ENCODE measurements around the gene FAM174A. TPM values are rescaled to one million over a fixed set of nuclear protein-coding genes. Genes with fewer than 3 reads are reported as not detected.

The FAM174A gene
- polyA plus RNA-seq, 3 donors: 5.3 to 11.1 (median 9.2) TPM

DNA sequence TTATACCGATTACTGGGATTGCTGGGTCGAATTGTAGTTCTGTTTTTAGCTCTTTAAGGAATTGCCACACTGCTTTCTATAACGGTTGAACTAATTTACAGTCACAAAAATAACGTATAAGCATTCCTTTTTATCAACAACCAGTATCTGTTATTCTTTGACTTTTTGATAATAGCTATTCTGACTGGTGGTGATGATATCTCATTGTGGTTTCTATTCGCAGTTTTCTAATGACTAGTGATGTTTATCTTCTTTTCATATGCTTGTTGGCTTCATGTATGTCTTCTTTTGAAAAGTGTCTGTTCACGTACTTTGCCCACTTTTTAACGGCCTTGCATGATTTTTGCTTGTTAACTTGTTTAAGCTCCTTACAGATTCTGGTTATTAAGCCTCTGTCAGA lies 74.4 kb downstream of the FAM174A start:
- H3K27ac Mint-ChIP-seq: no peak overlapping the region
- Histone ChIP-seq H3K27ac (ENCODE audit: low read depth in 1 of 2, low read length in 2 of 2) (no peak overlapping the region), H4K20me1 (ENCODE audit: insufficient read depth, low read length) (no peaks in the 10 kb centered on the region)

DNA sequence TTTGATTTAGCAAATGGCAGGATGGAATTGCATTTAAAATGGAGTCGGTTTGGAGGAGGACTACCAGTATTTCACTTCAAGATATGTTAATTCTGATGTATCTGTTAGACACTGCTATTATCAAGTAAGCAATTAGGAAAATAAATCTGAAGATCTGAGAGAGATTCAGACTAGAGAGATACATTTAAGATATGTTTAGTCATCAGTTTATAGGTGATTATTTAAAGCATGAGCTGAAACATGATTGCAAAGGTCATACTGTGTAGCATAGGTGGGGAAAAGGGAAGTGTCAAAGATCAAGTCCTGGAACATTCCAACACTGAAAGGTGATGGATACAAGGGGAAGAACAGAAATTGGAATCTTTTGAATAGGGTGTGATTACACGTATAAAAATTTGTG lies 79.1 kb downstream of the FAM174A start:
- H3K79me2 ChIP-seq (ENCODE audit: insufficient read depth, low read length): no peaks in the 10 kb centered on the region
- Mint-ChIP-seq H3K36me3 (no peaks in the 10 kb centered on the region), H3K27ac (no peak overlapping the region), H3K27me3 (ENCODE audit: low read depth in 3 of 3) (peaks cover 0 to 2% (median 0%) of the 10 kb centered on the region in 3 donors), H3K4me1 (no peaks in the 10 kb centered on the region), H3K4me3 (no peak overlapping the region), H3K9me3 (peaks cover 0 to 8% (median 2%) of the 10 kb centered on the region in 7 donors)
- no peak for DNase-seq
- H3K4me1 ChIP-seq (ENCODE audit: control insufficient read depth in 1 of 2, insufficient read depth in 2 of 2, low read length in 2 of 2): no peaks in the 10 kb centered on the region
- H3K9me3 ChIP-seq (replicated peaks in 1 of 2; ENCODE audit: control insufficient read depth in 1 of 2, insufficient read depth in 1 of 2, low read length in 2 of 2): no peaks in the 10 kb centered on the region
- H3K27me3 ChIP-seq (ENCODE audit: control insufficient read depth in 2 of 2, insufficient read depth in 2 of 2, low read length in 2 of 2): no peaks in the 10 kb centered on the region
- H2AFZ ChIP-seq (ENCODE audit: insufficient read depth, low read depth, low read length, poor library complexity, severe bottlenecking): no peak overlapping the region
- intact Hi-C loops (cut with micrococcal nuclease): no loop called here
- TF ChIP-seq, protein P1, sequence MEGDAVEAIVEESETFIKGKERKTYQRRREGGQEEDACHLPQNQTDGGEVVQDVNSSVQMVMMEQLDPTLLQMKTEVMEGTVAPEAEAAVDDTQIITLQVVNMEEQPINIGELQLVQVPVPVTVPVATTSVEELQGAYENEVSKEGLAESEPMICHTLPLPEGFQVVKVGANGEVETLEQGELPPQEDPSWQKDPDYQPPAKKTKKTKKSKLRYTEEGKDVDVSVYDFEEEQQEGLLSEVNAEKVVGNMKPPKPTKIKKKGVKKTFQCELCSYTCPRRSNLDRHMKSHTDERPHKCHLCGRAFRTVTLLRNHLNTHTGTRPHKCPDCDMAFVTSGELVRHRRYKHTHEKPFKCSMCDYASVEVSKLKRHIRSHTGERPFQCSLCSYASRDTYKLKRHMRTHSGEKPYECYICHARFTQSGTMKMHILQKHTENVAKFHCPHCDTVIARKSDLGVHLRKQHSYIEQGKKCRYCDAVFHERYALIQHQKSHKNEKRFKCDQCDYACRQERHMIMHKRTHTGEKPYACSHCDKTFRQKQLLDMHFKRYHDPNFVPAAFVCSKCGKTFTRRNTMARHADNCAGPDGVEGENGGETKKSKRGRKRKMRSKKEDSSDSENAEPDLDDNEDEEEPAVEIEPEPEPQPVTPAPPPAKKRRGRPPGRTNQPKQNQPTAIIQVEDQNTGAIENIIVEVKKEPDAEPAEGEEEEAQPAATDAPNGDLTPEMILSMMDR (IDR thresholded peaks at IDR 0.05): no peak
- WGBS (ENCODE audit: insufficient coverage): 100% methylated on average over 1 of the region's 2 CpGs
- H3K9ac ChIP-seq (ENCODE audit: insufficient read depth, low read length, poor library complexity, severe bottlenecking): no peak overlapping the region
- no peak overlapping the region for H3K27ac ChIP-seq (ENCODE audit: low read depth in 1 of 2, low read length in 2 of 2)
- no peak overlapping the region for H3K4me3 ChIP-seq (replicated peaks in 1 of 3; ENCODE audit: low read depth in 2 of 3, low read length in 3 of 3)
- no peaks in the 10 kb centered on the region for H4K20me1 ChIP-seq (ENCODE audit: insufficient read depth, low read length)
- no peak overlapping the region for H3K4me2 ChIP-seq (replicated peaks; ENCODE audit: extremely low read depth, low read length, poor library complexity, severe bottlenecking)
- no peaks in the 10 kb centered on the region for H3K36me3 ChIP-seq (replicated peaks in 1 of 2; ENCODE audit: control insufficient read depth in 1 of 2, insufficient read depth in 2 of 2, low read length in 2 of 2)

More for the DNA sequence above, 74.4 kb downstream of the FAM174A start:
- Histone ChIP-seq H3K79me2 (ENCODE audit: insufficient read depth, low read length) (no peaks in the 10 kb centered on the region), H3K36me3 (replicated peaks in 1 of 2; ENCODE audit: control insufficient read depth in 1 of 2, insufficient read depth in 2 of 2, low read length in 2 of 2) (no peaks in the 10 kb centered on the region), H3K9ac (ENCODE audit: insufficient read depth, low read length, poor library complexity, severe bottlenecking) (no peak overlapping the region), H2AFZ (ENCODE audit: insufficient read depth, low read depth, low read length, poor library complexity, severe bottlenecking) (no peak overlapping the region), H3K4me1 (ENCODE audit: control insufficient read depth in 1 of 2, insufficient read depth in 2 of 2, low read length in 2 of 2) (no peaks in the 10 kb centered on the region), H3K4me2 (replicated peaks; ENCODE audit: extremely low read depth, low read length, poor library complexity, severe bottlenecking) (no peak overlapping the region), H3K4me3 (replicated peaks in 1 of 3; ENCODE audit: low read depth in 2 of 3, low read length in 3 of 3) (no peak overlapping the region), H3K27me3 (ENCODE audit: control insufficient read depth in 2 of 2, insufficient read depth in 2 of 2, low read length in 2 of 2) (no peaks in the 10 kb centered on the region), H3K9me3 (replicated peaks in 1 of 2; ENCODE audit: control insufficient read depth in 1 of 2, insufficient read depth in 1 of 2, low read length in 2 of 2) (peaks cover 0 to 3% of the 10 kb centered on the region in 2 donors)
- Mint-ChIP-seq H3K4me1 (no peaks in the 10 kb centered on the region), H3K4me3 (no peak overlapping the region), H3K36me3 (no peaks in the 10 kb centered on the region), H3K9me3 (peaks cover 0 to 14% (median 7%) of the 10 kb centered on the region in 7 donors), H3K27me3 (ENCODE audit: low read depth in 3 of 3) (peaks cover 0 to 2% (median 0%) of the 10 kb centered on the region in 3 donors)
- no peak for DNase-seq
- 92% methylated on average over 2 of the region's 7 CpGs for WGBS (ENCODE audit: insufficient coverage)
- intact Hi-C loops (cut with micrococcal nuclease): no loop called here
- TF ChIP-seq, protein P1 (IDR thresholded peaks at IDR 0.05): no peak
